ENCODE results near the gene PGA5.

DNA sequence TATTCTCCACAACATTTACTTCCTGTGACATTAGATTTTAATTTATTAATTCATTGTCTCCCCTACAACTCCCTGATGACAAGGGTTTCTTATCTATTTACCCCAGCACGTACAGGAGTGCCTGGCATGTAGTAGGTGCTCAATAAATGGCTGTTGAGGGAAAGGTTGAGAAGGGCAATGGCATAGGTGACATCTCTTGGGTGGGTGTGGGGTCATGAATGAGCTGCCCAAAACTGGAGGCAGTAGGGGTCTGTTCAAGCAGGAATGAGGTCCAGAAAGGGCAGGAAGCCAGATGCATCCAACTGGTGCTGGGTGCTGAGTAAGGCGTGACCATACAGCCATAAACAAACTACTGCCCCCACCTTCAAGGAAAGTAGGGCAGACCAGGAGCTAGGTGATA, 51.4 kb downstream of the PGA5 start:
- TF ChIP-seq, protein P1, sequence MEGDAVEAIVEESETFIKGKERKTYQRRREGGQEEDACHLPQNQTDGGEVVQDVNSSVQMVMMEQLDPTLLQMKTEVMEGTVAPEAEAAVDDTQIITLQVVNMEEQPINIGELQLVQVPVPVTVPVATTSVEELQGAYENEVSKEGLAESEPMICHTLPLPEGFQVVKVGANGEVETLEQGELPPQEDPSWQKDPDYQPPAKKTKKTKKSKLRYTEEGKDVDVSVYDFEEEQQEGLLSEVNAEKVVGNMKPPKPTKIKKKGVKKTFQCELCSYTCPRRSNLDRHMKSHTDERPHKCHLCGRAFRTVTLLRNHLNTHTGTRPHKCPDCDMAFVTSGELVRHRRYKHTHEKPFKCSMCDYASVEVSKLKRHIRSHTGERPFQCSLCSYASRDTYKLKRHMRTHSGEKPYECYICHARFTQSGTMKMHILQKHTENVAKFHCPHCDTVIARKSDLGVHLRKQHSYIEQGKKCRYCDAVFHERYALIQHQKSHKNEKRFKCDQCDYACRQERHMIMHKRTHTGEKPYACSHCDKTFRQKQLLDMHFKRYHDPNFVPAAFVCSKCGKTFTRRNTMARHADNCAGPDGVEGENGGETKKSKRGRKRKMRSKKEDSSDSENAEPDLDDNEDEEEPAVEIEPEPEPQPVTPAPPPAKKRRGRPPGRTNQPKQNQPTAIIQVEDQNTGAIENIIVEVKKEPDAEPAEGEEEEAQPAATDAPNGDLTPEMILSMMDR (conservative IDR thresholded peaks at IDR 0.05; ENCODE audit: low read depth, low read length) = no peak
- no peak for TF ChIP-seq EZH2 (IDR thresholded peaks at IDR 0.05; ENCODE audit: borderline replicate concordance, low read depth, low read length, poor library complexity, severe bottlenecking)

All from A673 (cell line).